HepG2 (cell line): Measurements from ENCODE around the gene CSRNP3.

Source experiments
- CBX2 ChIP-seq, 2 experiments: fragments of 200-600 bp in 1 of 2; sonication (generic); formaldehyde crosslinking in 1 of 2; IDR thresholded peaks; 2 replicates each; pipeline versions ENCODE4 v1.7.0 to v1.8.1; 2018 to 2022; ENCODE audit warnings: low read depth in 2 of 2, low read length in 1 of 2, mild to moderate bottlenecking in 1 of 2, missing genetic modification reagents in 1 of 2
- FOSL2 ChIP-seq: sonication (generic); formaldehyde crosslinking; IDR thresholded peaks from 2 replicates; pipeline ENCODE4 v1.4.0; 2020; ENCODE audit warnings: missing genetic modification reagents
- KLF16 ChIP-seq, 2 experiments: sonication (generic) in 1 of 2; formaldehyde crosslinking in 1 of 2; IDR thresholded peaks; 2 replicates each; pipeline versions ENCODE4 v1.6.1 to v1.8.0; 2016 to 2023; ENCODE audit warnings: missing genetic modification reagents in 2 of 2, missing compliant biosample characterization in 1 of 2
- PBX3 ChIP-seq: sonication (generic); formaldehyde crosslinking; IDR thresholded peaks from 2 replicates; pipeline ENCODE4 v1.8.1; 2023; ENCODE audit warnings: missing genetic modification reagents, inconsistent platforms, borderline replicate concordance
- ZNF691 ChIP-seq: sonication (generic); formaldehyde crosslinking; IDR thresholded peaks from 2 replicates; pipeline ENCODE4 v1.4.0; 2020; ENCODE audit warnings: missing genetic modification reagents, low read depth, mild to moderate bottlenecking, borderline replicate concordance
- TF ChIP-seq, protein P1 (sequence below): sonication (generic); formaldehyde crosslinking; IDR thresholded peaks from 2 replicates; pipeline ENCODE4 v1.5.0; 2020; ENCODE audit warnings: mild to moderate bottlenecking, missing genetic modification reagents, moderate library complexity

DNA sequence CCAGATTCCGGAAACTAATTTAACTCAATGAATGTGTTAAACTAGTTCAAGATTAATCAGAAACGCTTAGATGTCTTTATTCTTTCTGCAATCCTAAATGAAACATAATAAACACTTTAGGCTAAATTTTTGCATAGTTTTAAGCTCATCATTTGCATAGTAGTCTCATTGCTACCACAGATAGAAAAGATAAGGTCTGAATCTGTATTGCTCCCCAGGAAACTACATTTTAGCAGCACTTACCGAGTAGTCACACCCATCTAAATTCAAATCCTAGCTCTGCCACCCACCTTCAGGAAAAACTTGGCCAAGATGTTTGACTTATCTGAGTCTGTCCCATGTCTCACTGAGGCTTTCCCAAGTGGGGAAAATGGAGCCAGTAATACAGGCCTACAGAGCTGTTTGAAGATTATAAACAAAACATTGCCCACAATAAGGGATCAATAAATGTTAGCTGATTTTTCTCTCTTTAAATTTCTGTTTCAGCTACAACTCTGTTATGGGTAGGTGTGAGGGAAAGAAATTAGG, 237.5 kb downstream of the CSRNP3 start:
- TF ChIP-seq FOSL2: no peak
- TF ChIP-seq, protein P1, sequence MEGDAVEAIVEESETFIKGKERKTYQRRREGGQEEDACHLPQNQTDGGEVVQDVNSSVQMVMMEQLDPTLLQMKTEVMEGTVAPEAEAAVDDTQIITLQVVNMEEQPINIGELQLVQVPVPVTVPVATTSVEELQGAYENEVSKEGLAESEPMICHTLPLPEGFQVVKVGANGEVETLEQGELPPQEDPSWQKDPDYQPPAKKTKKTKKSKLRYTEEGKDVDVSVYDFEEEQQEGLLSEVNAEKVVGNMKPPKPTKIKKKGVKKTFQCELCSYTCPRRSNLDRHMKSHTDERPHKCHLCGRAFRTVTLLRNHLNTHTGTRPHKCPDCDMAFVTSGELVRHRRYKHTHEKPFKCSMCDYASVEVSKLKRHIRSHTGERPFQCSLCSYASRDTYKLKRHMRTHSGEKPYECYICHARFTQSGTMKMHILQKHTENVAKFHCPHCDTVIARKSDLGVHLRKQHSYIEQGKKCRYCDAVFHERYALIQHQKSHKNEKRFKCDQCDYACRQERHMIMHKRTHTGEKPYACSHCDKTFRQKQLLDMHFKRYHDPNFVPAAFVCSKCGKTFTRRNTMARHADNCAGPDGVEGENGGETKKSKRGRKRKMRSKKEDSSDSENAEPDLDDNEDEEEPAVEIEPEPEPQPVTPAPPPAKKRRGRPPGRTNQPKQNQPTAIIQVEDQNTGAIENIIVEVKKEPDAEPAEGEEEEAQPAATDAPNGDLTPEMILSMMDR (CRISPR knock-in tag): no peak
- TF ChIP-seq ZNF691 (CRISPR knock-in tag): no peak
- no peak for TF ChIP-seq CBX2 (IDR thresholded peaks at IDR 0.05; ENCODE audit: low read depth, low read length)
- TF ChIP-seq CBX2 (CRISPR knock-in tag; IDR thresholded peaks at IDR 0.05; ENCODE audit: low read depth): no peak
- no peak for TF ChIP-seq PBX3 (CRISPR knock-in tag)
- TF ChIP-seq KLF16 (CRISPR knock-in tag; IDR thresholded peaks at IDR 0.05): no peak
